Peyer's patch (tissue), 4 donors: Measurements from ENCODE around the gene CCT3. TPM values are rescaled to one million over a fixed set of nuclear protein-coding genes. Genes with fewer than 3 reads are reported as not detected.

Experiments
- DNase-seq, 3 donors: peaks; one replicate each; pipeline ENCODE4 v3.0.0-alpha.2; 2017 to 2019
- H3K27ac ChIP-seq, 4 donors: fragments of 200-600 bp; sonication (generic); one replicate each; pipeline ENCODE4 v1.5.1; 2016 to 2019
- H3K27me3 ChIP-seq, 2 donors: fragments of 200-600 bp; sonication (generic); one replicate each; pipeline ENCODE4 v1.5.1; 2019
- H3K36me3 ChIP-seq, 3 donors: fragments of 200-600 bp; sonication (generic); one replicate each; pipeline ENCODE4 v1.5.1; 2016 to 2019
- H3K4me1 ChIP-seq, 4 donors: fragments of 200-600 bp; sonication (generic); one replicate each; pipeline ENCODE4 v1.5.1; 2016 to 2019
- H3K4me3 ChIP-seq, 4 donors: fragments of 200-600 bp; sonication (generic); 1 replicate in 3 of 4; 2 replicates in 1 of 4; pipeline ENCODE4 v1.5.1; 2016 to 2019; ENCODE audit warnings: mild to moderate bottlenecking in 1 of 4
- H3K9me3 ChIP-seq, 4 donors: fragments of 200-600 bp; sonication (generic); one replicate each; pipeline ENCODE4 v1.5.1; 2016 to 2019; ENCODE audit warnings: mild to moderate bottlenecking in 1 of 4
- CTCF ChIP-seq, 6 experiments: fragments of 450-650 bp in 4 of 6; fragments of 200-600 bp in 2 of 6; sonication (generic) in 1 of 6; IDR thresholded peaks; one replicate each; pipeline ENCODE4 v1.5.1; 2017 to 2019; ENCODE audit warnings: antibody characterized with exemption in 6 of 6, mild to moderate bottlenecking in 3 of 6, moderate library complexity in 1 of 6
- POLR2A ChIP-seq, 2 donors: fragments of 450-650 bp; IDR thresholded peaks; one replicate each; pipeline ENCODE4 v1.5.1; 2017; ENCODE audit warnings: antibody characterized with exemption in 2 of 2, mild to moderate bottlenecking in 2 of 2, moderate library complexity in 2 of 2
- total RNA-seq, 4 donors: library from RNA; depleted of rRNA; stranded (reverse); fragments of >200 nt; gene quantifications; one replicate each; pipeline ENCODE4 v1.1.0, GENCODE V29; 2016

Gene CCT3
- total RNA-seq, 4 donors from 2014 or later: 63.9 to 148 (median 134) TPM

- no peak for DNase-seq
- H3K4me3 ChIP-seq: no peak overlapping the region
- H3K9me3 ChIP-seq: no peaks in the 10 kb centered on the region
- TF ChIP-seq POLR2A (IDR thresholded peaks at IDR 0.05): no peak
- no peak for TF ChIP-seq CTCF (IDR thresholded peaks at IDR 0.05)
- H3K4me1 ChIP-seq: peaks cover 0 to 8% (median 3%) of the 10 kb centered on the region in 4 donors
- H3K27me3 ChIP-seq: no peaks in the 10 kb centered on the region
- H3K27ac ChIP-seq: no peak overlapping the region
- H3K36me3 ChIP-seq: no peaks in the 10 kb centered on the region
These were observed 29.5 kb upstream of the CCT3 start for GRCh38 chr1:156367383-156368156.

- Histone ChIP-seq H3K27ac (no peak overlapping the region), H3K4me1 (peaks cover 0 to 8% (median 3%) of the 10 kb centered on the region in 4 donors), H3K27me3 (no peaks in the 10 kb centered on the region), H3K4me3 (no peak overlapping the region), H3K36me3 (no peaks in the 10 kb centered on the region), H3K9me3 (no peaks in the 10 kb centered on the region)
- TF ChIP-seq POLR2A (IDR thresholded peaks at IDR 0.05) (no peak), CTCF (IDR thresholded peaks at IDR 0.05) (no peak)
- no peak for DNase-seq
These were observed 28.5 kb upstream of the CCT3 start for GRCh38 chr1:156366378-156367166.

GRCh38 chr1:156365754-156366153 is 27.7 kb upstream of the CCT3 start:
- TF ChIP-seq POLR2A (IDR thresholded peaks at IDR 0.05) (no peak), CTCF (IDR thresholded peaks at IDR 0.05) (no peak)
- Histone ChIP-seq H3K4me3 (no peak overlapping the region), H3K27ac (no peak overlapping the region), H3K36me3 (no peaks in the 10 kb centered on the region), H3K27me3 (no peaks in the 10 kb centered on the region), H3K9me3 (no peaks in the 10 kb centered on the region), H3K4me1 (peaks cover 0 to 8% (median 3%) of the 10 kb centered on the region in 4 donors)
- DNase-seq: no peak

- Histone ChIP-seq H3K4me1 (peaks cover 0 to 6% (median 0%) of the 10 kb centered on the region in 4 donors), H3K27ac (no peak overlapping the region), H3K36me3 (no peaks in the 10 kb centered on the region), H3K4me3 (no peak overlapping the region), H3K27me3 (no peaks in the 10 kb centered on the region), H3K9me3 (no peaks in the 10 kb centered on the region)
- DNase-seq: no peak
- TF ChIP-seq POLR2A (IDR thresholded peaks at IDR 0.05) (no peak), CTCF (IDR thresholded peaks at IDR 0.05) (no peak)
These were observed 22.4 kb upstream of the CCT3 start for GRCh38 chr1:156360534-156360933.

GRCh38 chr1:156359973-156360372 is 21.9 kb upstream of the CCT3 start:
- Histone ChIP-seq H3K9me3 (no peaks in the 10 kb centered on the region), H3K4me3 (no peak overlapping the region), H3K4me1 (peaks cover 0 to 6% (median 0%) of the 10 kb centered on the region in 4 donors), H3K36me3 (no peaks in the 10 kb centered on the region), H3K27ac (no peak overlapping the region), H3K27me3 (no peaks in the 10 kb centered on the region)
- no peak for DNase-seq
- TF ChIP-seq CTCF (IDR thresholded peaks at IDR 0.05): no peak
- no peak for TF ChIP-seq POLR2A (IDR thresholded peaks at IDR 0.05)
